A549 (cell line): ENCODE measurements around the gene CAPN9. TPM values are rescaled to one million over a fixed set of nuclear protein-coding genes. Genes with fewer than 3 reads are reported as not detected.

Experiments used
- ATAC-seq, 2 experiments: fragments of 200-7000 bp in 1 of 2; fragments of >200 bp in 1 of 2; cut with Nextera tagmentation in 1 of 2; cut with Tn5 transposase in 1 of 2; 3 replicates each; pipeline versions ENCODE4 v1.8.0 to v1.9.1; 2018 to 2020; ENCODE audit warnings: mild to moderate bottlenecking in 1 of 2, moderate library complexity in 1 of 2
- CTCF ChIA-PET: fragments of 300-600 bp; sonication (Branson Sonifier 250); formaldehyde crosslinking; extraction: SDS; loops from one replicate; lab custom pipeline; 2021; ENCODE audit warnings: antibody characterized with exemption, inconsistent platforms; lab: Yijun Ruan, JAX
- POLR2A ChIA-PET: fragments of 350-600 bp; formaldehyde crosslinking; extraction: SDS; loops from one replicate; lab custom pipeline; 2021; ENCODE audit warnings: antibody characterized with exemption, inconsistent platforms; lab: Yijun Ruan, JAX
- DNase-seq, 2 experiments: peaks; one replicate each; pipeline versions ENCODE4 v3.0.0 to v3.0.0-alpha.2; 2011 to 2016; ENCODE audit warnings: low read depth in 1 of 2, low spot score in 1 of 2
- FAIRE-seq: peaks from 2 replicates; lab custom pipeline; 2011; peaks lifted over from hg19 to GRCh38; lab: Jason Lieb, UNC
- H3K27ac ChIP-seq, 2 experiments: fragments of >200 bp; sonication (Bioruptor Twin); formaldehyde crosslinking; 3 replicates each; pipeline ENCODE4 v1.5.1; 2016 to 2017
- H3K4me1 ChIP-seq: fragments of >200 bp; sonication (Bioruptor Twin); formaldehyde crosslinking; 3 replicates; pipeline ENCODE4 v1.6.1; 2016
- H3K4me2 ChIP-seq: fragments of >200 bp; sonication (Bioruptor Twin); formaldehyde crosslinking; 3 replicates; pipeline ENCODE4 v1.6.1; 2016
- H3K4me3 ChIP-seq: fragments of >200 bp; sonication (Bioruptor Twin); formaldehyde crosslinking; 3 replicates; pipeline ENCODE4 v1.5.1; 2016
- H3K9me3 ChIP-seq: fragments of >200 bp; sonication (Bioruptor Twin); formaldehyde crosslinking; 3 replicates; pipeline ENCODE4 v1.6.1; 2016
- CEBPB ChIP-seq, 2 experiments: fragments of >200 bp in 1 of 2; sonication (Bioruptor Twin) in 1 of 2; formaldehyde crosslinking in 1 of 2; IDR thresholded peaks; 2 replicates each; pipeline ENCODE4 v1.6.1; 2012 to 2016
- CHD2 ChIP-seq: fragments of 150-350 bp; IDR thresholded peaks from 2 replicates; pipeline ENCODE4 v1.6.1; 2014; ENCODE audit warnings: low read length; ENCODE audit not compliant: partially characterized antibody
- CTCF ChIP-seq: fragments of >200 bp; sonication (Bioruptor Twin); formaldehyde crosslinking; IDR thresholded peaks from 3 replicates; pipeline ENCODE4 v1.5.1; 2016
- E2F6 ChIP-seq: IDR thresholded peaks from 2 replicates; pipeline ENCODE4 v1.6.1; 2012; ENCODE audit warnings: low read depth, borderline replicate concordance
- EHF ChIP-seq: fragments of 250-450 bp; sonication (Bioruptor Pico); IDR thresholded peaks from 2 replicates; pipeline ENCODE4 v1.5.0; 2020; ENCODE audit warnings: mild to moderate bottlenecking
- EHMT2 ChIP-seq: fragments of 200-600 bp; sonication (generic); IDR thresholded peaks from 2 replicates; pipeline ENCODE4 v1.6.1; 2016; ENCODE audit warnings: antibody characterized with exemption, low read depth, mild to moderate bottlenecking, moderate library complexity
- ELK1 ChIP-seq: fragments of 150-350 bp; IDR thresholded peaks from 2 replicates; pipeline ENCODE4 v1.6.1; 2014; ENCODE audit warnings: low read depth, mild to moderate bottlenecking, low read length
- ESRRA ChIP-seq: fragments of 150-350 bp; IDR thresholded peaks from 2 replicates; pipeline ENCODE4 v1.6.1; 2014; ENCODE audit warnings: mild to moderate bottlenecking, low read length, borderline replicate concordance
- GATA3 ChIP-seq: IDR thresholded peaks from 2 replicates; pipeline ENCODE4 v1.6.1; 2012; ENCODE audit warnings: borderline replicate concordance
- HDAC2 ChIP-seq: fragments of 200-600 bp; sonication (generic); IDR thresholded peaks from 2 replicates; pipeline ENCODE4 v1.6.1; 2016
- HEYL ChIP-seq: fragments of 250-450 bp; sonication (Bioruptor Pico); IDR thresholded peaks from 2 replicates; pipeline ENCODE4 v1.8.0; 2021; ENCODE audit warnings: mild to moderate bottlenecking, moderate library complexity
- HMGXB4 ChIP-seq: fragments of 250-450 bp; sonication (Bioruptor Pico); IDR thresholded peaks from 2 replicates; pipeline ENCODE4 v1.5.0; 2021; ENCODE audit warnings: mild to moderate bottlenecking, moderate library complexity, borderline replicate concordance
- HOXA7 ChIP-seq: fragments of 250-450 bp; sonication (Bioruptor Pico); IDR thresholded peaks from 2 replicates; pipeline ENCODE4 v1.5.0; 2020; ENCODE audit warnings: mild to moderate bottlenecking, moderate library complexity
- HOXB13 ChIP-seq: fragments of 250-450 bp; sonication (Bioruptor Pico); IDR thresholded peaks from 2 replicates; pipeline ENCODE4 v1.5.0; 2020; ENCODE audit warnings: low read depth, mild to moderate bottlenecking, moderate library complexity
- KDM1A ChIP-seq: fragments of 200-600 bp; sonication (generic); IDR thresholded peaks from 2 replicates; pipeline ENCODE4 v1.6.1; 2016; ENCODE audit warnings: low read depth, mild to moderate bottlenecking
- MAX ChIP-seq: IDR thresholded peaks from 2 replicates; pipeline ENCODE4 v1.6.1; 2012
- MYC ChIP-seq: IDR thresholded peaks from 2 replicates; pipeline ENCODE4 v1.6.1; 2012; ENCODE audit warnings: mild to moderate bottlenecking, inconsistent platforms, low read length, improper control_type of control experiment, borderline replicate concordance
- NR3C1 ChIP-seq: fragments of >200 bp; sonication (Bioruptor Twin); formaldehyde crosslinking; IDR thresholded peaks from 3 replicates; pipeline ENCODE4 v1.6.1; 2017
- POLR2A ChIP-seq: IDR thresholded peaks from 2 replicates; pipeline ENCODE4 v1.6.1; 2012; ENCODE audit warnings: mild to moderate bottlenecking, low read length
- POLR2AphosphoS2 ChIP-seq: conservative IDR thresholded peaks from 2 replicates; pipeline ENCODE4 v1.6.1; 2012; ENCODE audit warnings: low read length, improper control_type of control experiment, inconsistent platforms
- RAD21 ChIP-seq, 2 experiments: fragments of >200 bp in 1 of 2; sonication (Bioruptor Twin) in 1 of 2; formaldehyde crosslinking in 1 of 2; IDR thresholded peaks in 1 of 2; conservative IDR thresholded peaks in 1 of 2; 2 replicates in 1 of 2; 3 replicates in 1 of 2; pipeline ENCODE4 v1.6.1; 2012 to 2018; ENCODE audit warnings: inconsistent platforms in 1 of 2
- RCOR1 ChIP-seq: fragments of 150-350 bp; IDR thresholded peaks from 2 replicates; pipeline ENCODE4 v1.6.1; 2014; ENCODE audit warnings: antibody characterized with exemption, low read length, low read depth
- RFX5 ChIP-seq: fragments of 450-650 bp; IDR thresholded peaks from 2 replicates; pipeline ENCODE4 v1.7.1; 2014; ENCODE audit warnings: antibody characterized with exemption, mild to moderate bottlenecking, moderate library complexity
- RNF2 ChIP-seq: fragments of 200-600 bp; sonication (generic); IDR thresholded peaks from 2 replicates; pipeline ENCODE4 v1.6.1; 2016; ENCODE audit warnings: low read depth, mild to moderate bottlenecking, antibody characterized with exemption, moderate library complexity, borderline replicate concordance
- SREBF2 ChIP-seq: fragments of 450-650 bp; IDR thresholded peaks from 2 replicates; pipeline ENCODE4 v1.6.1; 2014; ENCODE audit warnings: mild to moderate bottlenecking, moderate library complexity
- TFCP2L1 ChIP-seq: fragments of 250-450 bp; sonication (Bioruptor Pico); IDR thresholded peaks from 2 replicates; pipeline ENCODE4 v1.5.0; 2021; ENCODE audit warnings: mild to moderate bottlenecking
- USF2 ChIP-seq: fragments of 450-650 bp; IDR thresholded peaks from 2 replicates; pipeline ENCODE4 v1.6.1; 2014; ENCODE audit warnings: antibody characterized with exemption
- ZSCAN20 ChIP-seq: fragments of 250-450 bp; sonication (Bioruptor Pico); IDR thresholded peaks from 2 replicates; pipeline ENCODE4 v1.8.0; 2022; ENCODE audit warnings: mild to moderate bottlenecking, moderate library complexity
- WGBS: methylation state at CpG from one replicate; pipeline ENCODE4 v1.1.6; 2017; ENCODE audit errors: missing lambda C conversion rate; 5-methylcytosine and 5-hydroxymethylcytosine counted together
- polyA plus RNA-seq, 4 experiments: library from polyadenylated mRNA; depleted of rRNA in 3 of 4; stranded (reverse); fragments of >200 nt; fragmentation: RNase III in 1 of 4; extraction: RNeasy Plus Mini Kit Qiagen cat#74134 plus additional on column Dnase treatment in 1 of 4; gene quantifications; 2 replicates in 3 of 4; 3 replicates in 1 of 4; pipeline ENCODE4 v1.2.3, GENCODE V29; 2011 to 2017

Gene CAPN9
- polyA plus RNA-seq, 2 of the 4 experiments (the other 2 are of a cell fraction): not detected

GRCh38 chr1:230809256-230809990 lies 62.2 kb downstream of the CAPN9 start:
- CTCF ChIA-PET: interaction anchor here (1.2 to 4.9 kb wide), 3 partner anchors 12 to 401 kb away, joined by 4 to 29 read pairs (median 4); no protein-coding TSS in a partner anchor
- DNase-seq (no peak), FAIRE-seq (no peak)
- H3K9me3 ChIP-seq: peaks cover 21% of the 10 kb centered on the region; the same call in 1 of the 3 replicates
- no peak overlapping the region for H3K4me3 ChIP-seq
- WGBS: 21% methylated on average over 8 of the region's 8 CpGs
- H3K27ac ChIP-seq: no peak overlapping the region
- no peak for TF ChIP-seq RCOR1
- no peak for TF ChIP-seq USF2
- no peak for TF ChIP-seq MAX
- no peak for TF ChIP-seq MYC
- no peak for TF ChIP-seq EHMT2
- TF ChIP-seq GATA3: no peak
- TF ChIP-seq ESRRA: no peak
- TF ChIP-seq HEYL: no peak
- no peak for TF ChIP-seq RNF2
- TF ChIP-seq HMGXB4 (CRISPR knock-in tag): no peak
- TF ChIP-seq RAD21 (conservative IDR thresholded peaks at IDR 0.05 in 1 of 2, IDR thresholded peaks at IDR 0.05 in 1 of 2): no peak
- TF ChIP-seq CTCF: no peak
- TF ChIP-seq HOXB13 (CRISPR knock-in tag): no peak
- no peak for TF ChIP-seq HDAC2
- TF ChIP-seq HOXA7 (CRISPR knock-in tag): no peak
- TF ChIP-seq CHD2: no peak
- TF ChIP-seq RFX5: no peak
- no peak for TF ChIP-seq TFCP2L1 (CRISPR knock-in tag)
- TF ChIP-seq, all 56 proteins: peak for 0
- POLR2A ChIA-PET: no interaction called here
- ATAC-seq: no peak
- H3K4me1 ChIP-seq: no peaks in the 10 kb centered on the region
- no peak overlapping the region for H3K4me2 ChIP-seq

GRCh38 chr1:230812568-230812967 lies 65.4 kb downstream of the CAPN9 start:
- FAIRE-seq: no peak

More at GRCh38 chr1:230812568-230812967, 65.4 kb downstream of the CAPN9 start:
- TF ChIP-seq EHF (CRISPR knock-in tag) (no peak), CEBPB (IDR thresholded peaks at IDR 0.05) (no peak), POLR2A (no peak), EHMT2 (no peak), HOXB13 (CRISPR knock-in tag) (no peak), ZSCAN20 (CRISPR knock-in tag) (no peak), POLR2AphosphoS2 (no peak), ELK1 (no peak), KDM1A (no peak), RNF2 (no peak), MAX (no peak), NR3C1 (no peak), ESRRA (no peak), E2F6 (no peak), SREBF2 (no peak)
- TF ChIP-seq, all 56 proteins: peak for 0
- DNase-seq (no peak), ATAC-seq (no peak)
- Histone ChIP-seq H3K9me3 (peaks cover 25% of the 10 kb centered on the region; the same call in 1 of the 3 replicates), H3K4me2 (no peak overlapping the region), H3K27ac (no peak overlapping the region), H3K4me3 (no peak overlapping the region), H3K4me1 (no peaks in the 10 kb centered on the region)
- 19% methylated on average over 2 of the region's 2 CpGs for WGBS
- ChIA-PET CTCF (no interaction called here), POLR2A (no interaction called here)
